Esophagus squamous epithelium (tissue), 4 donors: Measurements from ENCODE around the gene CUBN.

ENCODE experiments used
- POLR2A ChIP-seq, 4 donors: fragments of 450-650 bp; IDR thresholded peaks; one replicate each; pipeline ENCODE4 v1.6.1; 2017; ENCODE audit warnings: antibody characterized with exemption in 4 of 4, mild to moderate bottlenecking in 4 of 4, moderate library complexity in 3 of 4
- TF ChIP-seq, protein P1 (sequence below), 6 experiments: fragments of 450-650 bp in 4 of 6; fragments of 200-600 bp in 2 of 6; sonication (generic) in 2 of 6; IDR thresholded peaks; one replicate each; pipeline ENCODE4 v1.5.1; 2016 to 2019; ENCODE audit warnings: antibody characterized with exemption in 6 of 6, mild to moderate bottlenecking in 4 of 6, moderate library complexity in 4 of 6

DNA sequence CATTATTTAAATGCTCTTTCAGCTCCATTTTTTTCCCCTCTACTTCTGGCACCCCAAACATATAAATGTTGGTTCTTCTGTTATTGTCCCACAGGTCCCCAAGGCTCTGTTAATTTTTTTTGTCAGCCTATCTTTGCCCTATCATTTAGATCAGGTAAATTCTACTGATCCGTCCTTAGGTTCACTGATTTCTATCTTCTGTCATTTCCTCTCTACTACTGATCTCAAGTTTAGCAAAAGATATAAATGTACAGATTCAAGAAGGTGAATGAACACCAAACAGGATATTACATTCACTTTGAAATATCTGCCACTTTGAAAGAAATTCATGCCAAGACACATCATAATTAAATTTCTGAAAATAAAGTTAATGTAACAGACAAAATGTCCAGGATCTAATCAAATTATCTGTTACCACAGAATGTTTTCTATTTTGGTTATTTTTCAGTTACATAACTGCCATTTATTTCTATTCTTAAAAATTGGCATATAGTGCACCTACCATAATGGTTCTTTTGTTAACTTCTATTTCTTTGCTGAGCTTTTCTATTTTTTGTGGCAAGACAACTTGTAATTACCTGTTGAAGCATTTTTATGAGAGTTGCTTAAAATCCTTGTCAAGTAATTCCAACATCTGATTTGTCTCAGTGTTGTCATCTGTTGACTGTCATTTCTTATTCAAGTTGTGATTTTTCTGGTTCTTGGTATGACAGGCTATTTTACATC is 12.1 kb upstream of the CUBN start:
- TF ChIP-seq, protein P1, sequence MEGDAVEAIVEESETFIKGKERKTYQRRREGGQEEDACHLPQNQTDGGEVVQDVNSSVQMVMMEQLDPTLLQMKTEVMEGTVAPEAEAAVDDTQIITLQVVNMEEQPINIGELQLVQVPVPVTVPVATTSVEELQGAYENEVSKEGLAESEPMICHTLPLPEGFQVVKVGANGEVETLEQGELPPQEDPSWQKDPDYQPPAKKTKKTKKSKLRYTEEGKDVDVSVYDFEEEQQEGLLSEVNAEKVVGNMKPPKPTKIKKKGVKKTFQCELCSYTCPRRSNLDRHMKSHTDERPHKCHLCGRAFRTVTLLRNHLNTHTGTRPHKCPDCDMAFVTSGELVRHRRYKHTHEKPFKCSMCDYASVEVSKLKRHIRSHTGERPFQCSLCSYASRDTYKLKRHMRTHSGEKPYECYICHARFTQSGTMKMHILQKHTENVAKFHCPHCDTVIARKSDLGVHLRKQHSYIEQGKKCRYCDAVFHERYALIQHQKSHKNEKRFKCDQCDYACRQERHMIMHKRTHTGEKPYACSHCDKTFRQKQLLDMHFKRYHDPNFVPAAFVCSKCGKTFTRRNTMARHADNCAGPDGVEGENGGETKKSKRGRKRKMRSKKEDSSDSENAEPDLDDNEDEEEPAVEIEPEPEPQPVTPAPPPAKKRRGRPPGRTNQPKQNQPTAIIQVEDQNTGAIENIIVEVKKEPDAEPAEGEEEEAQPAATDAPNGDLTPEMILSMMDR (IDR thresholded peaks at IDR 0.05) = no peak
- no peak for TF ChIP-seq POLR2A (IDR thresholded peaks at IDR 0.05)
